Karpas-422 (cell line): Measurements from ENCODE around the gene TRAPPC5. TPM values are rescaled to one million over a fixed set of nuclear protein-coding genes. Genes with fewer than 3 reads are reported as not detected.

Source experiments
- DNase-seq: peaks from one replicate; pipeline ENCODE4 v3.0.0-alpha.2; 2015
- H2AFZ ChIP-seq: fragments of 200-600 bp; sonication (generic); 2 replicates; pipeline ENCODE4 v1.6.1; 2014; ENCODE audit warnings: antibody characterized with exemption, low read length, mixed read lengths
- H3K27ac ChIP-seq: fragments of 200-600 bp; sonication (generic); 2 replicates; pipeline ENCODE4 v1.5.1; 2014; ENCODE audit warnings: mild to moderate bottlenecking, low read length, moderate library complexity
- H3K27me3 ChIP-seq: fragments of 200-600 bp; sonication (generic); 2 replicates; pipeline ENCODE4 v1.6.1; 2014; ENCODE audit warnings: low read length, mixed read lengths
- H3K36me3 ChIP-seq: fragments of 200-600 bp; sonication (generic); 2 replicates; pipeline ENCODE4 v1.6.1; 2014; ENCODE audit warnings: low read length, mixed read lengths; ENCODE audit not compliant: insufficient read depth
- H3K4me1 ChIP-seq: fragments of 200-600 bp; sonication (generic); 2 replicates; pipeline ENCODE4 v1.6.1; 2014; ENCODE audit warnings: mild to moderate bottlenecking, low read length, mixed read lengths
- H3K4me2 ChIP-seq: fragments of 200-600 bp; sonication (generic); 2 replicates; pipeline ENCODE4 v1.6.1; 2014; ENCODE audit warnings: low read length, low read depth, mild to moderate bottlenecking; ENCODE audit not compliant: poor library complexity, severe bottlenecking
- H3K4me3 ChIP-seq: fragments of 200-600 bp; sonication (generic); 2 replicates; pipeline ENCODE4 v1.5.1; 2014; ENCODE audit warnings: mild to moderate bottlenecking, antibody characterized with exemption, low read length, mixed read lengths
- H3K79me2 ChIP-seq: fragments of 200-600 bp; sonication (generic); 2 replicates; pipeline ENCODE4 v1.6.1; 2014; ENCODE audit warnings: mild to moderate bottlenecking, low read length, mixed read lengths
- H3K9ac ChIP-seq: fragments of 200-600 bp; sonication (generic); 2 replicates; pipeline ENCODE4 v1.6.0; 2014; ENCODE audit warnings: low read length
- H3K9me2 ChIP-seq: fragments of 200-600 bp; sonication (generic), shearing (Covaris generic); replicated peaks from 2 replicates; pipeline ENCODE4 v1.6.0; 2014; ENCODE audit warnings: mild to moderate bottlenecking, low read length, moderate library complexity; ENCODE audit not compliant: insufficient read depth
- H3K9me3 ChIP-seq: fragments of 300-700, 200-600 bp; sonication (generic); 2 replicates; pipeline ENCODE4 v1.6.1; 2014; ENCODE audit warnings: low read length, mixed read lengths
- H4K20me1 ChIP-seq: fragments of 200-600 bp; sonication (generic); 2 replicates; pipeline ENCODE4 v1.6.1; 2014; ENCODE audit warnings: mild to moderate bottlenecking, antibody characterized with exemption, low read length, low read depth; ENCODE audit not compliant: insufficient read depth
- total RNA-seq: library from RNA; depleted of rRNA; stranded (reverse); fragments of >200 nt; shearing (Covaris generic); gene quantifications from 2 replicates; pipeline ENCODE4 v1.2.3, GENCODE V29; 2014; ENCODE audit warnings: low replicate concordance

Gene TRAPPC5
- total RNA-seq, 1 experiment from 2014 or later: 52.1 TPM

DNA sequence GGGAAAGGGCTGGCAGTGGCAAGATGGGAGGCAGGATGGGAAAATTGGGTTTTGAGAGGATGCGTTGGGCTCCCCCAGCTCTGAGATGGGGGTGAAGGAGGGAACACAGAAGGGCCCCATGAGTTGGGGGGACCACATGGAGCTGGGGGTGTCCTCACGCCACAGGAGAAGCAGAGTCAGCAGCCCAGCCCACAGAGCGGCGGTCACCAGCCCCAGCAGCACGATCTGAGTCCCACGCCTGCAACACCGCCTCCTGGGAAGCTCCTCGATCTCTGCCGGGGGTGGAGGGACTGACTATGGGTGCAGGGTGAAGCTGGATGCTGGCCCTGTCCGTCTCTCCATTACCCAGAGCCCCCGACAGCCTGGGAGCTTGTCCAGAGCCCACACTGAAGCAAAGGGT lies 17.9 kb downstream of the TRAPPC5 start:
- H3K4me2 ChIP-seq: no peak overlapping the region
- no peaks in the 10 kb centered on the region for H3K9me3 ChIP-seq
- no peak overlapping the region for H3K27ac ChIP-seq
- DNase-seq: no peak
- H3K9me2 ChIP-seq: no peaks in the 10 kb centered on the region
- peaks cover 3% of the 10 kb centered on the region for H3K4me1 ChIP-seq
- no peaks in the 10 kb centered on the region for H3K27me3 ChIP-seq
- H3K79me2 ChIP-seq: no peaks in the 10 kb centered on the region
- H3K36me3 ChIP-seq: no peaks in the 10 kb centered on the region
- H3K4me3 ChIP-seq: no peak overlapping the region
- no peak overlapping the region for H3K9ac ChIP-seq
- H4K20me1 ChIP-seq: no peaks in the 10 kb centered on the region
- H2AFZ ChIP-seq: no peak overlapping the region

DNA sequence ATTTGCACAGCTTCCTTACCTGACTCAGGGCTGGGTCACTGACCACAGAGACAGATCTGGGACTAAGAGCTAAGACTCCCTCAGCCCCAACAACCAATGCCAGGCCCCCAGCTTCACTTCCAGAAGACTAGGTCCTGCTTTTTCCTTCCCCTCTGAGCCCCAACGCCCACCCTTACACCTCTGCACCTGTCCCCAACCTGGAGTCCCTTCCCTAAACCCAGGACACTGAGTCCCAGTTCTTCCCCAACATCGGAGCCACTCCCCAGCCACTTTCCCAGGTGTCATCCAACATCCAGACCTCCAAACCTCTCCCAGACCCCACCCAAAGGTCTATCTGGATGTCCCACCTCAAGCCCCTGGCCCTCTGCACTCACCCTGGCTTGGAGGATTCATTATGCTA lies 18.4 kb downstream of the TRAPPC5 start:
- no peaks in the 10 kb centered on the region for H3K9me2 ChIP-seq
- H4K20me1 ChIP-seq: no peaks in the 10 kb centered on the region
- H3K4me3 ChIP-seq: no peak overlapping the region
- peaks cover 3% of the 10 kb centered on the region for H3K4me1 ChIP-seq
- DNase-seq: no peak
- no peak overlapping the region for H3K9ac ChIP-seq
- H3K27ac ChIP-seq: no peak overlapping the region
- no peaks in the 10 kb centered on the region for H3K36me3 ChIP-seq
- no peaks in the 10 kb centered on the region for H3K27me3 ChIP-seq
- no peaks in the 10 kb centered on the region for H3K79me2 ChIP-seq
- no peak overlapping the region for H2AFZ ChIP-seq
- no peaks in the 10 kb centered on the region for H3K9me3 ChIP-seq
- no peak overlapping the region for H3K4me2 ChIP-seq

DNA sequence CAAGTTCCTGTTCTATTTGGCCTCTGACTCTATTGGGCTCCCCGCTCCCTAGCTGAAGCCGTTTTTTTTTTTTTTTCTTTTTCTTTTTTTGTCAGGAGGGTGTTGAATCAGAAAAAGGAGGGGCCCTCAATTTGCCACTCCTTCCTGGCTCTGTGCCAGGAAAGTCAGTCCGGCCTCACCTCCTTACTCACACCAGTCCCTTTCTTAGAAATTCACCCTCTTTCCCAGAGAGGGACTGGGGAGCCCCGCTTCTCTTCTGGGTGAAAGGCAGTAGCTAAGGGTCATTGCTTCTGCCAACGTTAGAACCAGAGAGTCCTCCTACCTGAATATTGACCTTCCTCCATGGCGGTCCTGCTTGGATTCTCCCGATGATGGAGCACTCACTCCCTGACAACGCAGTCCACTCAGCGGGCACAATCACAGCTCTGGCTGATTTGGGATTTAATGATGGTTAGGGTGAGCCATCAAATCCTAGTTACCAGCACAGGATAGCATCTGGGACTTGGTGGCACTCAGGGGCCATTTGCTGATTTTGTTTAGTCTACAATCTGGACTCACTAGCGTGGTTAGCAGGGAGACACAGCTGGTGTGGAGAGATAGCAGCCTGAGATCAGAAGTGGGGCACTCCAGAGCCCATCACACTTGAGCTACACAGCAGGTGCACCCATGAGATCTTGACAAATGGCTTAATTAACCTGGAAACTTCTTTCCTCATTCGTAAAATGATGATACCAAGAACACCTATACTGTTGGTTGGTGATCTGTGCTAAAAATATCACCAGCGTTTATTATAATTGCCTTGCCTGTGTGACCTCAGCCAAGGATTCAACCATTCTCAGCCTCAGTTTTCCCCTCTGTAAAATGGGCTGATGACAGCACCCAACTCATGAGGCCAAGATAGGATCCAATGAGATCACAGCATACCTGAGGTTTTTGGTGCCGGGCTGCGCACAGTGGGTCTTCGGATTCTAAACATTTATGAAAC lies 19.1 kb downstream of the TRAPPC5 start:
- Histone ChIP-seq H3K27me3 (no peaks in the 10 kb centered on the region), H3K9me3 (no peaks in the 10 kb centered on the region), H3K4me3 (no peak overlapping the region), H3K4me1 (peaks cover 3% of the 10 kb centered on the region), H3K36me3 (no peaks in the 10 kb centered on the region), H3K79me2 (no peaks in the 10 kb centered on the region), H4K20me1 (no peaks in the 10 kb centered on the region), H3K4me2 (no peak overlapping the region), H2AFZ (no peak overlapping the region), H3K27ac (no peak overlapping the region), H3K9ac (no peak overlapping the region), H3K9me2 (no peaks in the 10 kb centered on the region)
- no peak for DNase-seq

DNA sequence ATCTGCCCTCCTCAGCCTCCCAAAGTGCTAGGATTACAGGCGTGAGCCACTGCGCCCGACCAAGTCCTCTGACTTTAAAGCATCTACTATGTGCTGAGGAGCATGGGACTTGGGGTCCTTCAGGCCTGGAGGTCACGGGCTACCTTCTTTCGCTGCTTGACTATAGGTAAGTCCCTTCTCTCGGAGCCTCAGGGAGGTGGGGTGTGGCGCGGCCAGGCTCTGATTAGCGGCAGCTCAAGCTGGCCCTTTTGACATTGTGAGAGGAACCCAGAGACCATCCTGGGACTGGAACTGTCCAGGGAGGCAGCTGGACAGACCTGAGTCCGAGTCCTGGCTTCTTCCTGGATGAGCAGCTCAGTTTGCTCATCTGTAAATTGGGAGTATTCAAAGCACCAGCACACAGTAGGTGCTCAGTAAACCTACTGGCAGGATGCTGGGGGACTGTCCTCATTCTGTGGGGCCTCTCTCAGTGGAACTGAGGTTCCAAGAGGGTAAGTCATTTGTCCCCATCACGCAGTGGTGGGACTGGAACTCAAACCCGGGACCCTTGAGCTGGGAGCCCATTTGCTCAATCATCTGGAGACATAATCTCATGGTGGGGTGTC lies 20.5 kb downstream of the TRAPPC5 start:
- no peak overlapping the region for H3K4me3 ChIP-seq
- no peak overlapping the region for H3K4me2 ChIP-seq
- no peaks in the 10 kb centered on the region for H3K27me3 ChIP-seq

DNA sequence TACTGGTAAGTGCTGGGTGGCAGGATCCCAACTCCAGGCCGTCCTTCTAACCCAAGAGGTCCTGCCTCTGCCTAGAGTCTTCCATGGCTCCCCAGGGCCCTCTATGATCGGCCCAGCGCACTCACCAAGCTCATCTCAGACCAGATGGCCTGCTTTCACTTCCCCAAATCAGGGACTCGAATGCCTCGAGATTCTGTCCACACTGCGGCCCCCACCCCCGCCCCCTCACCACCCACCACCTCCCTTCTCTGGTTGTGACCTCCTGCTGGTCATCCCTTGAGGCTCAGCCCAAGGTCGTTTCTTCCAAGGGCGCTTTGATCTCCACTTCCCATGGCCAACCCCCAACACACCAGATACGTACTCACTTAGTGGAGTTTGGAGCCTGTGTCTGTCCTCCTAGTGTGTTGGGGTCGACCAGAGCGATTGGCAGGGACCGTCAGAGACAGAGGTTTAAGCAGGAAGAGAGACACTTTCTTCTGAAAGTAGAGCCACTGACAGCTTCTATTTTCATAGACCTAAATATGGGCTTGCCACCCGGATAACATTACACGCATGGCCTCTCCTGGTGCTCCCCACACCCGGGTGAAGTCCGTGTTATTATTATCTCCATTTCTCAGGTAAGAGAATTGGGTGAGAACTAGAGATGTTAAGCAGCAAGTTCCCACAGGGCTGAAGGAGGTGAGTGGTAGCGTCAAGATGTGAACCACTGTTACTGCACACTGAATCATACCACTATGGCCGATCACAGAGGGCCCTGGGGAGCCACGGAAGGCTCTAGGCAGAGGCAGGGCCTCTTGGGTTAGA lies 21.2 kb downstream of the TRAPPC5 start, which contains the start of gene FCER2:
Gene FCER2, minus strand, starts transcription at position 478 of the 804 bp plus-strand sequence. CDS start 2,371 bp downstream, outside the sequence.
- H3K9me3 ChIP-seq: no peaks in the 10 kb centered on the region
- no peak within 1 kb of the TSS for H3K4me3 ChIP-seq
- no peak within 1 kb of the TSS for H2AFZ ChIP-seq
- no peak within 1 kb of the TSS for H3K9ac ChIP-seq
- H3K4me2 ChIP-seq: no peak within 1 kb of the TSS
- H4K20me1 ChIP-seq: no peaks in the 10 kb centered on the region
- H3K4me1 ChIP-seq: peaks cover 3% of the 10 kb centered on the region
- H3K36me3 ChIP-seq: no peaks in the 10 kb centered on the region
- peak; percentile 52 for DNase-seq
- no peaks in the 10 kb centered on the region for H3K79me2 ChIP-seq
- no peaks in the 10 kb centered on the region for H3K9me2 ChIP-seq
- H3K27ac ChIP-seq: no peak within 1 kb of the TSS
- H3K27me3 ChIP-seq: no peaks in the 10 kb centered on the region

More for the DNA sequence above, 20.5 kb downstream of the TRAPPC5 start:
- H4K20me1 ChIP-seq: no peaks in the 10 kb centered on the region
- no peaks in the 10 kb centered on the region for H3K9me2 ChIP-seq
- no peak overlapping the region for H2AFZ ChIP-seq
- no peaks in the 10 kb centered on the region for H3K79me2 ChIP-seq
- no peak for DNase-seq
- H3K9ac ChIP-seq: no peak overlapping the region
- no peaks in the 10 kb centered on the region for H3K9me3 ChIP-seq
- H3K4me1 ChIP-seq: peaks cover 3% of the 10 kb centered on the region
- no peaks in the 10 kb centered on the region for H3K36me3 ChIP-seq
- H3K27ac ChIP-seq: no peak overlapping the region

DNA sequence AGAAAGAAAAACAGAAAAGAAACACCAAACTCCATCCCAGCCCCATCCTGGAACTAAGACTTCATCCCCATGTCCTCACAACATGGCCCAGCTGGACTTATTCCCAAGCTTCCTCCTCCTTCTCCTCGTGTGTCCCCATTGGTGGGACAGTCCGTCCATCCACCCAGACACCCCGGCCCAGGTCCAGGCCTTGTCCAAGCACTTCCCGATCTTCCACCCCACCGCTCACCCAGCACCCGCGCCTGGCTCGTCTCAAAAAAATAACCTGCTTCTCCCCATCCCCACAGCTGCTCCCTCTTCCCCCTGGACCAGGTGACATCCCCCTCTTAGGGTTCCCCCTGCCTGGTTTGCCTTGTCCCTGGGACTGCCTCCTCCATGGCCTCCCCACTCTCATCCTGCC lies 22.7 kb downstream of the TRAPPC5 start:
- no peak overlapping the region for H3K9ac ChIP-seq
- no peak for DNase-seq
- H3K27me3 ChIP-seq: no peaks in the 10 kb centered on the region
- no peaks in the 10 kb centered on the region for H3K79me2 ChIP-seq
- no peaks in the 10 kb centered on the region for H3K36me3 ChIP-seq
- no peaks in the 10 kb centered on the region for H3K9me2 ChIP-seq
- no peak overlapping the region for H2AFZ ChIP-seq
- H3K9me3 ChIP-seq: no peaks in the 10 kb centered on the region
- no peak overlapping the region for H3K4me3 ChIP-seq
- peaks cover 3% of the 10 kb centered on the region for H3K4me1 ChIP-seq
- no peak overlapping the region for H3K27ac ChIP-seq
- H4K20me1 ChIP-seq: no peaks in the 10 kb centered on the region
- H3K4me2 ChIP-seq: no peak overlapping the region

DNA sequence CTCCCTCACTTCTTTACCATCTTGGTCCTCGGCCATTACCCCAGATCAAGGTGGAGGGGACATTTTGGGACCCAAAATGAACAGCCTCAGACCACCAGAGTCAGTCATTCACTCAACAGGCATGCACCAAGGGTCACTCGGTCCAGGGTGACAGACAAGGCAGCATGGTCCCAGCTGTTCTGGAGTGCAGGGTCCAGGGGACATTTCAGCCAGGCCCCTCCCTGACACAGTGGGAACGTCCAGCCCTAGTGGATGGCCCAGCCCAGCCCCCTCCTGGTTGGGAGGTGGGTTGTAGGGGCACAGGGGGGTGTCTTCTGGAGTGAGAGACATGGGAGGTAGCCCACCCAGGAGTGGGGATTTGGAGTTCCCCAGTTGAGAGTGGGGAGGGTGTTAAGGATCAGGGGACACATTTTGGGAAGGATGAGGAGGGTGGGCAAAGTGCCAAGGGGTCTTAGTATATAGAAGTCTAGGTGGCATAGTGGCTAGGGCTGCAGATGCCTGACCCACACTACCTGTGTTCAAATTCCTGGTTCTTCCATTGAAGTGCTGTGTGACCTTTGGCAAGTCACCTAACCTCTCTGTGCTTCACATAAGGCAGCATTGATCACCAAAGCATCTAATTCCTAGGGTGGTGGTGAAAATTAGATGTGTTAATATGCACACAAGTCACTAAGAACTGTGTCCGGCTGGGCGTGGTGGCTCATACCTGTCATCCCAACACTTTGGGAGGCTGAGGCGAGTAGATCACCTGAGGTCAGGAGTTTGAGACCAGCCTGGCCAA lies 23.8 kb downstream of the TRAPPC5 start:
- Histone ChIP-seq H3K27me3 (no peaks in the 10 kb centered on the region), H2AFZ (no peak overlapping the region), H3K27ac (no peak overlapping the region), H3K79me2 (no peaks in the 10 kb centered on the region), H3K36me3 (no peaks in the 10 kb centered on the region), H3K4me3 (no peak overlapping the region), H4K20me1 (no peaks in the 10 kb centered on the region), H3K9me3 (no peaks in the 10 kb centered on the region), H3K4me1 (peaks cover 3% of the 10 kb centered on the region), H3K9ac (no peak overlapping the region), H3K9me2 (no peaks in the 10 kb centered on the region), H3K4me2 (no peak overlapping the region)
- no peak for DNase-seq
